IMR-90 (cell line): ENCODE data around the gene TET1. TPM values are rescaled to one million over a fixed set of nuclear protein-coding genes. Genes with fewer than 3 reads are reported as not detected.
A peak's percentile ranks its signal among the peaks of the same experiment; 100 is the strongest.

Source experiments
- ATAC-seq: fragments of 200-7000 bp; cut with Tn5 transposase; 2 replicates; pipeline ENCODE4 v1.9.1; 2020; ENCODE audit warnings: low read depth, mild to moderate bottlenecking, moderate library complexity
- BruUV-seq: library from RNA; stranded (reverse); fragments of 400-500 nt; replicated peaks from 2 replicates; lab custom pipeline; 2021; lab: Mats Ljungman, UMichigan
- CTCF ChIA-PET: fragments of 300-600 bp; formaldehyde crosslinking; extraction: SDS; loops from one replicate; lab custom pipeline; 2021; ENCODE audit warnings: antibody characterized with exemption; lab: Yijun Ruan, JAX
- POLR2A ChIA-PET: fragments of 300-600 bp; sonication (Branson Sonifier 250); formaldehyde crosslinking; loops from one replicate; lab custom pipeline; 2022; ENCODE audit warnings: antibody characterized with exemption; ENCODE audit not compliant: unreplicated experiment; lab: Charles Lee
- DNase-seq: peaks from one replicate; pipeline ENCODE4 v3.0.0; 2013
- H2AFZ ChIP-seq: replicated peaks from 2 replicates; pipeline ENCODE3; 2013; ENCODE audit warnings: low read length, mild to moderate bottlenecking; ENCODE audit not compliant: poor library complexity
- H2AK5ac ChIP-seq: 2 replicates; pipeline ENCODE4 v1.6.1; 2013; ENCODE audit warnings: low read depth, low read length, inconsistent platforms
- H2AK9ac ChIP-seq: replicated peaks from 2 replicates; pipeline ENCODE3; 2013; ENCODE audit warnings: mild to moderate bottlenecking, low read depth, low read length, moderate library complexity; ENCODE audit not compliant: poor library complexity
- H2BK120ac ChIP-seq: 2 replicates; pipeline ENCODE4 v1.6.1; 2013; ENCODE audit warnings: low read depth, low read length, inconsistent platforms
- H2BK15ac ChIP-seq: 3 replicates; pipeline ENCODE4 v1.6.1; 2013; ENCODE audit warnings: low read depth, low read length, inconsistent platforms
- H2BK20ac ChIP-seq: 2 replicates; pipeline ENCODE4 v1.6.1; 2013; ENCODE audit warnings: low read depth, mild to moderate bottlenecking, inconsistent platforms, low read length, moderate library complexity
- H2BK5ac ChIP-seq: 2 replicates; pipeline ENCODE4 v1.6.1; 2013; ENCODE audit warnings: mild to moderate bottlenecking, low read depth, low read length, inconsistent platforms; ENCODE audit not compliant: poor library complexity, severe bottlenecking
- H3K14ac ChIP-seq: replicated peaks from 2 replicates; pipeline ENCODE4 v1.6.1; 2013; ENCODE audit warnings: low read depth, low read length, inconsistent platforms
- H3K18ac ChIP-seq: 2 replicates; pipeline ENCODE4 v1.6.1; 2013; ENCODE audit warnings: low read depth, low read length, control low read depth
- H3K23ac ChIP-seq: 2 replicates; pipeline ENCODE4 v1.6.1; 2013; ENCODE audit warnings: low read depth, low read length, inconsistent platforms
- H3K27ac ChIP-seq: 2 replicates; pipeline ENCODE4 v1.5.1; 2013; ENCODE audit warnings: mild to moderate bottlenecking, control low read depth, low read length; ENCODE audit not compliant: insufficient read depth
- H3K27me3 ChIP-seq: 2 replicates; pipeline ENCODE4 v1.6.1; 2013; ENCODE audit warnings: low read length; ENCODE audit not compliant: control insufficient read depth, insufficient read depth
- H3K36me3 ChIP-seq: 2 replicates; pipeline ENCODE4 v1.6.1; 2013; ENCODE audit warnings: low read length, mixed read lengths; ENCODE audit not compliant: control insufficient read depth, insufficient read depth
- H3K4ac ChIP-seq: 2 replicates; pipeline ENCODE4 v1.6.1; 2013; ENCODE audit warnings: low read depth, low read length, inconsistent platforms
- H3K4me1 ChIP-seq: 2 replicates; pipeline ENCODE4 v1.6.1; 2013; ENCODE audit warnings: low read length, mixed read lengths; ENCODE audit not compliant: control insufficient read depth, insufficient read depth
- H3K4me2 ChIP-seq: 2 replicates; pipeline ENCODE4 v1.6.1; 2013; ENCODE audit warnings: low read depth, mild to moderate bottlenecking, control low read depth, low read length, moderate library complexity
- H3K4me3 ChIP-seq: 2 replicates; pipeline ENCODE4 v1.5.1; 2013; ENCODE audit warnings: low read depth, mild to moderate bottlenecking, control low read depth, low read length, moderate library complexity; ENCODE audit not compliant: insufficient read depth
- H3K56ac ChIP-seq: 2 replicates; pipeline ENCODE4 v1.6.1; 2013; ENCODE audit warnings: low read length, inconsistent platforms; ENCODE audit not compliant: insufficient read depth; ENCODE audit errors: extremely low read depth
- H3K79me1 ChIP-seq, 2 experiments: 2 replicates each; pipeline ENCODE4 v1.6.1; 2013; ENCODE audit warnings: low read length in 2 of 2, inconsistent platforms in 1 of 2, low read depth in 1 of 2
- H3K9ac ChIP-seq: 2 replicates; pipeline ENCODE4 v1.6.1; 2013; ENCODE audit warnings: low read depth, low read length, control low read depth
- H3K9me1 ChIP-seq: 2 replicates; pipeline ENCODE4 v1.6.1; 2013; ENCODE audit warnings: low read length, inconsistent platforms; ENCODE audit not compliant: insufficient read depth
- H3K9me3 ChIP-seq: 2 replicates; pipeline ENCODE4 v1.6.1; 2013; ENCODE audit warnings: low read length; ENCODE audit not compliant: control insufficient read depth, insufficient read depth
- H4K20me1 ChIP-seq: 2 replicates; pipeline ENCODE4 v1.6.1; 2013; ENCODE audit warnings: low read length, inconsistent platforms; ENCODE audit not compliant: insufficient read depth
- H4K5ac ChIP-seq: 2 replicates; pipeline ENCODE4 v1.6.1; 2013; ENCODE audit warnings: mild to moderate bottlenecking, low read depth, low read length, control low read depth
- H4K8ac ChIP-seq, 2 experiments: 2 replicates each; pipeline ENCODE4 v1.6.1; 2013; ENCODE audit warnings: low read depth in 2 of 2, low read length in 2 of 2, control low read depth in 1 of 2, inconsistent platforms in 1 of 2
- H4K91ac ChIP-seq: 2 replicates; pipeline ENCODE4 v1.6.1; 2013; ENCODE audit warnings: low read depth, low read length, inconsistent platforms; ENCODE audit not compliant: insufficient read depth
- BHLHE40 ChIP-seq: fragments of 150-350 bp; IDR thresholded peaks from 2 replicates; pipeline ENCODE4 v1.6.1; 2016; ENCODE audit warnings: mild to moderate bottlenecking, low read depth, low read length
- CEBPB ChIP-seq: IDR thresholded peaks from 2 replicates; pipeline ENCODE4 v1.6.1; 2012; ENCODE audit warnings: low read depth, low read length, improper control_type of control experiment
- CHD1 ChIP-seq: IDR thresholded peaks from 2 replicates; pipeline ENCODE4 v1.6.1; 2012; ENCODE audit warnings: low read depth, low read length, improper control_type of control experiment
- ELK1 ChIP-seq: fragments of 150-350 bp; IDR thresholded peaks from 2 replicates; pipeline ENCODE4 v1.6.1; 2016; ENCODE audit warnings: low read depth, mild to moderate bottlenecking, low read length, moderate library complexity, borderline replicate concordance
- FOS ChIP-seq: fragments of 150-350 bp; IDR thresholded peaks from 2 replicates; pipeline ENCODE4 v1.6.1; 2016; ENCODE audit warnings: low read depth, low read length
- RAD21 ChIP-seq: IDR thresholded peaks from 2 replicates; pipeline ENCODE4 v1.6.1; 2012; ENCODE audit warnings: low read length, improper control_type of control experiment
- RCOR1 ChIP-seq: IDR thresholded peaks from 2 replicates; pipeline ENCODE4 v1.6.1; 2012; ENCODE audit warnings: mild to moderate bottlenecking, low read length, improper control_type of control experiment; ENCODE audit not compliant: insufficient replicate concordance
- RFX5 ChIP-seq: IDR thresholded peaks from 2 replicates; pipeline ENCODE4 v1.8.0; 2012; ENCODE audit warnings: low read depth, mild to moderate bottlenecking, low read length, moderate library complexity
- WGBS, 2 experiments: methylation state at CpG; one replicate each; pipeline versions ENCODE4 v1.1.5 to v1.1.7; 2013; ENCODE audit warnings: missing lambda C conversion rate in 2 of 2; ENCODE audit not compliant: insufficient read length in 1 of 2; ENCODE audit errors: extremely low coverage in 2 of 2; 5-methylcytosine and 5-hydroxymethylcytosine counted together
- dilution Hi-C: fragments of 300-500 bp; cut with HindIII; formaldehyde crosslinking; loops from one replicate; pipeline ENCODE4 v1.14.3; 2018; ENCODE audit warnings: low sequenced_read_pairs; ENCODE audit not compliant: unreplicated experiment
- in situ Hi-C: fragments of 300-500 bp; cut with MboI; formaldehyde crosslinking; loops from 3 replicates; pipeline ENCODE4 v1.14.3; 2019; ENCODE audit warnings: low sequenced_read_pairs, inconsistent platforms, mixed read lengths
- intact Hi-C: fragments of 100-400 bp; cut with micrococcal nuclease; formaldehyde crosslinking; loops from 2 replicates; pipeline ENCODE4 v1.10.0; 2022
- polyA plus RNA-seq, 3 experiments: library from polyadenylated mRNA; depleted of rRNA; stranded (reverse); fragments of >200 nt; gene quantifications; 2 replicates each; pipeline ENCODE4 v1.2.3, GENCODE V29; 2012; ENCODE audit warnings: low replicate concordance in 1 of 3
- total RNA-seq: library from RNA; depleted of rRNA; stranded (reverse); fragments of >200 nt; gene quantifications from 2 replicates; pipeline ENCODE4 v1.2.3, GENCODE V29; 2012

TET1 gene
- total and polyA plus RNA-seq, 2 of the 4 experiments (the other 2 are of a cell fraction), result 1.0 to 4.3 TPM

- Histone ChIP-seq H3K14ac (no peak overlapping the region), H4K5ac (no peak overlapping the region), H3K27ac (no peak overlapping the region), H4K20me1 (no peaks in the 10 kb centered on the region), H3K9me3 (no peaks in the 10 kb centered on the region), H3K4me3 (no peak overlapping the region), H3K9me1 (no peaks in the 10 kb centered on the region), H2BK5ac (peak overlapping the region; percentile 18), H2AK9ac (no peak overlapping the region), H2BK20ac (no peak overlapping the region), H3K4me2 (no peak overlapping the region), H3K79me1 (peaks cover 0 to 37% of the 10 kb centered on the region in 2 experiments; a peak in 1 of 4 replicates), H2AFZ (no peak overlapping the region), H4K8ac (no peak overlapping the region), H3K23ac (no peak overlapping the region), H3K27me3 (no peaks in the 10 kb centered on the region), H3K9ac (no peak overlapping the region), H3K4ac (no peak overlapping the region), H2BK120ac (no peak overlapping the region), H4K91ac (no peak overlapping the region), H3K4me1 (peaks cover 2% of the 10 kb centered on the region), H3K18ac (no peak overlapping the region), H2AK5ac (no peak overlapping the region), H3K56ac (no peak overlapping the region), H3K36me3 (peaks cover 4% of the 10 kb centered on the region), H2BK15ac (no peak overlapping the region)
- no CpG with 5 or more reads among the region's 4 CpGs for WGBS, 2 experiments
- BruUV-seq, result no TSS peak
- ATAC-seq, result peak; percentile 85
- intact Hi-C loops, result no loop called here
- ChIA-PET POLR2A (no interaction called here), CTCF (no interaction called here)
- dilution Hi-C loops, result no loop called here
- peak; percentile 87 for DNase-seq
- in situ Hi-C loops, result no loop called here
- TF ChIP-seq RFX5 (no peak), CHD1 (no peak), FOS (no peak), RAD21 (no peak), ELK1 (no peak), BHLHE40 (no peak), RCOR1 (no peak), CEBPB (no peak)
Measured at GRCh38 chr10:68516766-68517165, 43.4 kb upstream of the TET1 start.
